ENCODE data around the gene ZBTB38. TPM values are rescaled to one million over a fixed set of nuclear protein-coding genes. Genes with fewer than 3 reads are reported as not detected.

The ZBTB38 gene
- total RNA-seq, 1 experiment from 2014 or later, result 12.3 TPM

GRCh38 chr3:141400073-141400971 lies 32.0 kb downstream of the ZBTB38 start:
- Mint-ChIP-seq H3K4me1 (peaks cover 33% of the 10 kb centered on the region), H3K27ac (no peak overlapping the region), H3K9me3 (peaks cover 16% of the 10 kb centered on the region), H3K4me3 (peak overlapping the region; percentile 26; the same call in 1 of the 2 replicates), H3K27me3 (ENCODE audit: low read depth) (peaks cover 15% of the 10 kb centered on the region), H3K36me3 (peaks cover 14% of the 10 kb centered on the region)
- no peak for ATAC-seq
- DNase-seq (ENCODE audit: low spot score), result no peak
- CTCF ChIA-PET, result interaction anchor here (1.3 to 1.8 kb wide), 3 partner anchors 40 to 88 kb away, joined by 4 to 12 read pairs (median 7); no protein-coding TSS in a partner anchor
- POLR2A ChIA-PET, result interaction anchor here (1.0 to 1.2 kb wide), 2 partner anchors 12 to 40 kb away, joined by 3 to 6 read pairs; no protein-coding TSS in a partner anchor
- TF ChIP-seq ATF3 (CRISPR knock-in tag; conservative IDR thresholded peaks at IDR 0.05), result no peak
- peak; percentile 78 for TF ChIP-seq GABPB1 (CRISPR knock-in tag; IDR thresholded peaks at IDR 0.05)

- Mint-ChIP-seq H3K27ac (no peak overlapping the region), H3K4me1 (peaks cover 33% of the 10 kb centered on the region), H3K27me3 (ENCODE audit: low read depth) (peaks cover 21% of the 10 kb centered on the region), H3K9me3 (peaks cover 15% of the 10 kb centered on the region), H3K4me3 (peak overlapping the region; percentile 26; the same call in 1 of the 2 replicates), H3K36me3 (peaks cover 14% of the 10 kb centered on the region)
- no peak for ATAC-seq
- TF ChIP-seq GABPB1 (CRISPR knock-in tag; IDR thresholded peaks at IDR 0.05) (no peak), E2F5 (CRISPR knock-in tag; IDR thresholded peaks at IDR 0.05) (no peak), JAZF1 (CRISPR knock-in tag; IDR thresholded peaks at IDR 0.05) (no peak), TP53 (CRISPR knock-in tag; IDR thresholded peaks at IDR 0.05) (no peak), ETV6 (CRISPR knock-in tag; IDR thresholded peaks at IDR 0.05) (no peak)
- POLR2A ChIA-PET, result interaction anchor here (1.0 to 1.2 kb wide), 2 partner anchors 11 to 39 kb away, joined by 3 to 6 read pairs; no protein-coding TSS in a partner anchor
- CTCF ChIA-PET, result interaction anchor here (0.7 to 1.8 kb wide), 5 partner anchors 40 to 1913 kb away, joined by 3 to 12 read pairs (median 4); no protein-coding TSS in a partner anchor
- no peak for DNase-seq (ENCODE audit: low spot score)
These were observed 32.8 kb downstream of the ZBTB38 start for GRCh38 chr3:141401095-141401494.

GRCh38 chr3:141401573-141402475 lies 33.5 kb downstream of the ZBTB38 start:
- TF ChIP-seq ZNF121 (CRISPR knock-in tag; IDR thresholded peaks at IDR 0.05) (peak; percentile 98), CDX4 (CRISPR knock-in tag; IDR thresholded peaks at IDR 0.05; ENCODE audit: borderline replicate concordance) (no peak), E2F5 (CRISPR knock-in tag; IDR thresholded peaks at IDR 0.05) (peak; percentile 53; the same call in 1 of the 2 replicates), MYBL2 (CRISPR knock-in tag; IDR thresholded peaks at IDR 0.05) (0 out of 2 replicates have a peak, but pooled peaks have one; percentile 24)
- peak; percentile 77 for ATAC-seq
- Mint-ChIP-seq H3K4me1 (peaks cover 33% of the 10 kb centered on the region), H3K36me3 (peaks cover 8% of the 10 kb centered on the region), H3K9me3 (peaks cover 8% of the 10 kb centered on the region), H3K27ac (no peak overlapping the region; the same call in 1 of the 2 replicates), H3K27me3 (ENCODE audit: low read depth) (peaks cover 25% of the 10 kb centered on the region), H3K4me3 (peak overlapping the region; percentile 68)
- peak; percentile 56 for DNase-seq (ENCODE audit: low spot score)
- POLR2A ChIA-PET, result interaction anchor here (1.0 to 1.2 kb wide), 2 partner anchors 11 to 38 kb away, joined by 3 to 6 read pairs; no protein-coding TSS in a partner anchor
- CTCF ChIA-PET, result interaction anchor here (0.7 to 1.8 kb wide), 4 partner anchors 41 to 1912 kb away, joined by 3 to 12 read pairs (median 5); no protein-coding TSS in a partner anchor

- ChIA-PET POLR2A (no interaction called here), CTCF (interaction anchor here (0.6 to 1.3 kb wide), 2 partner anchors 10 to 42 kb away, joined by 3 to 4 read pairs; no protein-coding TSS in a partner anchor)
- Mint-ChIP-seq H3K4me3 (peak overlapping the region; percentile 77), H3K9me3 (peaks cover under 1% of the 10 kb centered on the region; the same call in 1 of the 2 replicates), H3K27me3 (ENCODE audit: low read depth) (peaks cover 26% of the 10 kb centered on the region), H3K4me1 (peaks cover 33% of the 10 kb centered on the region), H3K36me3 (peaks cover under 1% of the 10 kb centered on the region; the same call in 1 of the 2 replicates), H3K27ac (no peak overlapping the region)
- peak; percentile 78 for ATAC-seq
- DNase-seq (ENCODE audit: low spot score), result peak; percentile 77
- TF ChIP-seq E2F1 (CRISPR knock-in tag; IDR thresholded peaks at IDR 0.05), result 0 out of 2 replicates have a peak, but pooled peaks have one; percentile 45
- TF ChIP-seq ATF6 (CRISPR knock-in tag; IDR thresholded peaks at IDR 0.05), result no peak
These were observed 34.3 kb downstream of the ZBTB38 start for GRCh38 chr3:141402476-141403171.
